GM19193 (cell line): Measurements from ENCODE around the gene FUT7.

Source experiments
- POLR2A ChIP-seq: IDR thresholded peaks from 4 replicates; pipeline ENCODE4 v1.6.1; 2011; ENCODE audit not compliant: insufficient read depth, insufficient read length; ENCODE audit errors: extremely low read depth

The FUT7 gene

GRCh38 chr9:137070201-137070905 lies 38.5 kb upstream of the FUT7 start, which contains the start of gene SAPCD2:
Gene SAPCD2 (minus strand): TSS chr9:137070557. CDS start chr9:137070460, 97 bp downstream.
- peak; percentile 62 for TF ChIP-seq POLR2A

DNA sequence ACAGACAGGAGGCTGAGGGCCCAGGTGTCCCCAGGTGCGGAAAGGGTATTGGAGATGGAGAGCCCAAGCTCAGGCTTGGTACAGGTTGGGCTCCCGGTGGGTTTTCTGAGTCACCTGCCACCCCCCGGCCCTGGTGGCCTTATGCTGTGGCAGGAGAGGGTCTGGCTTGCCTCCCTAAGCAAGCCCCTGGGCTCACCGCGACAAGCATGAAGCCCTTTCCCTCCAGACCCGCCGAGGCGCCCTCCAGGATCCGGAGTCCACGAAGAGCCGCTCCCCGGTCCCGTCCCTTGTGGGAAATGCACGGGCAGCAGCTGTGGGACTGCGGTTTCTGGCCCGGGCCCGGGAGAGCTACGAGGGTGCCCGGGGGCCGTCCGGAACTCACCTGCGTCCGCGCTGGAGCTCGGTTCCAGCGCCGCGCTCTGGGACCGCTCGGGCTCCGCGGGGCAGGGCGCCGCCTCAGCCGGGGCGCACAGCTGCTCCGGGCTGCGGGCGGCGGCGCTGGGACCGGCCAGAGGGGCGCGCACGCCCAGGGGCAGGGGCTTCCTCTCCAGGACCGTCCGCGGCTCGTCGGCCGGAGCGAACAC lies 37.7 kb upstream of the FUT7 start:
- TF ChIP-seq POLR2A: no peak

- TF ChIP-seq POLR2A: no peak
Observed at GRCh38 chr9:137068539-137069507, 36.9 kb upstream of the FUT7 start.

DNA sequence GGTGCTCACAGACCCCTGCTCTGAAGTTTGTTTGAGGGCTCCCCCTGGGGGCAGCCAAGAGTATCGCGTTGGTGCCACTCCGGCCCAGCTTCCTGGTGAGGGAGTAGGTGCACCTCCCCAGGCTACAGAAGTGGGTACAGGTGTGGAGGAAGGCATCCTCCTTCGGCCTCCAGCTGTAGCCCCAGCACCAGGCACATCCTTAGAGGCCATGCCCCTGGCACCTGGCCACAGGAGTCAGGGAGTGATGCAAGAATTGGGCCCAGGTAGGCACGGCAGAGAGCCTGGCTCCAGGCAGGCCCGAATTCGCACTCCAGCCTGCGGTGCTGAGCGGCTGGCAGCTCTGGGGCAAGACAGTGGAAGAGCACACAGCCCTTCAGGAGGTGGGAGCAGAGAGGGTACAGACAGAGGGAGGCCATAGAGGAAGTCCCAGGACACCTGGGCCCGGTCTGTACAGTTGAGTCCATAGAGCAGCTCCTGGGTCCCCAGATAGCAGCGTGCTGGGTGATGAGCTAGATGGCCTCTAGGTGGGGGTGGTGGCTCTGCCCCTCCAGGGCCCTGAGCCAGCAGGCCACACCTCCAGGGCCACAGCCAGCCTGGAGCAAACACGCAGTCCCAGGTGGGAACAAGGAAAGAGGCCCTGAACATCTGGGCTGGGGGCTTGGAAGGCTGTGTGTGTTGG lies 36.1 kb upstream of the FUT7 start:
- no peak for TF ChIP-seq POLR2A

DNA sequence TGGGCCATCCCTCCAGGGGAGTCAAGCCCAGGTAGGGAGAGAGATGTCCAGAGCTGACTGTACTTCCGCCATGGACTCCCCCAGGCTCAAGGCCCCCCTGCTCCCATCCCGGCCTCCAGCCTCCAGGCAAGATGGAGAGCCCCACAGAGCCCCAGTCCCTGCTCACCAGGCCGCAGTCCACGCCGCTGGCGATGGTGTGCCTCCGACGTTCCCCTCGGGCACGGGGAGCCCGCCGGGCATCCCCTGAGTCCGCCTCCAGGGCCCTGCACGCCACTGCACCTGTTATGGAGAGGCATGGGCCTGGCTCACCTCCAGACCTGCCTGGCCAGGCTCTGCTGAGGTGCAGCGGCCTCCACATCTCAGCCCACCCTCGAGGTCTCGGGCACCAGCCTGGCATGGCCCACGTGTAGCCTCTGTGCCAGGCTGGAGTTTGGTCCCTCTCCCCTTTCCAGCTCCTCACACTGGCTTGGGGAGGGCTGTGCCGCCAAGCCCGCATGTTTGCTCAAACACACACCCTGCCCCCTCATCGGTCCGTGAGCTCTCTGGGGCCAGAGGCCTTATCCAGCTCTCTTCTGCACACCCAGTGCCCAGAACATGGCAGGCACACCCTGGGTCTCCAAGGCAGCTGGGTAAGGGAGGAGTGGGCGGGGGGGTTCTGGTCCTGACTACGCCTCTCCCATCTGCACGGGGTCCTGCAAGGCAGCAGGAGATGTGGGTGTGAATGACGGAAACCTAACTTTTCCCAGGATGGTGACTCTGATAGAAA lies 34.4 kb upstream of the FUT7 start:
- TF ChIP-seq POLR2A: no peak

- no peak for TF ChIP-seq POLR2A
Observed at GRCh38 chr9:137065336-137065967, 33.6 kb upstream of the FUT7 start.

DNA sequence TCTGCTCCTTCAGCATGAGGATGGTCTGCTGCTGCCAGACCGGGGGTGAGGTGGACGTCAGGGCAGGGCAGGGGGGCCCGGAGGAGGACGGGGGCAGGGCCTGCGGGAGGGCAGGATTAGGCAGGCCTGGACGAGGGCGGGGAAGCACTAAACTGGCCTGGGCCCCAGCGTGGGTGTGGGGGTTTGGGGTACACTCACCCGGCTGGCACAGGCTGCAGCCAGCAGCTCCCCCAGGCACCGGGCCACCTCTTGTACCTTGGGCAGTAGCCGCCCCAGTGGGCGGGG lies 32.9 kb upstream of the FUT7 start:
- TF ChIP-seq POLR2A: no peak

DNA sequence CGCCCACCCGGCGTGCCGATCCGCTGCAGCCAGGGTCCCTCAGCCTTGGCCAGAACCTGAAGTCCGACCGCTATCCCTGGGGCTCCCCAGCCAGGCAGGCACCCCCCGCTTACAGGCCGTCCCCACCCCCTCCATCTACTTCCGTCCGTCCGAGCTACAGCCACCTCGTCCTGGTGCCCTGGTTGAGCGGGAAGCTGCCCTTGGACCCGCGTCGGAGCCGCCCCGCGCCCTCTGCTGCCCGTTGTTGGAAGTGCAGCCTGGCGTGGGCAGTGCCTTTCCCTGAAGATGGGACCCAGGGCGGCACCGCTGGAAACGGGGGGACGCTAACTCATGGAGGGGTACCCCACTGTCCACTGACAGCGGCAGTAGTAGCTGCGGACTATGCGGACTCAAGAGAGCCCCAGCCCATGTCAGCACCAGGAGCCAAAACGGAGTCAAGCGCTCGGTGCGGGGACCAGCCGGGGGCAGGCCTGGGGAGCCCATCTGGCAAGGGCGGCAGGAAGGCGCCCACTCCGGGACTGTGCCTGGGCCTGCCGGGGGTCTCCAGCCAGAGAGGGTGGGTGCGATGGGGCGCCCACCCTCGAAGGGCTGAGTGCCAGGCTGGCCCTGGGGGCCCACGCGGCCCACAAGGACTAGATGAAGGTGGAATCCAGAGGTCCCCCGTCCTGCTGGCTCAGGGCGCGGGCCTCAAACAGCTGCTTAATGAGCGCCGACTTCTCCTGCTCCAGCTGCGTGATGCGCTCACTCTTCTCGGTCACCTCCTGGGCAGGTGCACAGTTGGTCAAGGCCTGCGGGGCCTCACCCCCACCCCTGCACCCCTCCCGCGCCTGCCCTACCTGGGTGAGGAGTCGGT lies 32.4 kb upstream of the FUT7 start:
- no peak for TF ChIP-seq POLR2A

GRCh38 chr9:137063311-137064026 lies 31.6 kb upstream of the FUT7 start:
- TF ChIP-seq POLR2A: no peak

DNA sequence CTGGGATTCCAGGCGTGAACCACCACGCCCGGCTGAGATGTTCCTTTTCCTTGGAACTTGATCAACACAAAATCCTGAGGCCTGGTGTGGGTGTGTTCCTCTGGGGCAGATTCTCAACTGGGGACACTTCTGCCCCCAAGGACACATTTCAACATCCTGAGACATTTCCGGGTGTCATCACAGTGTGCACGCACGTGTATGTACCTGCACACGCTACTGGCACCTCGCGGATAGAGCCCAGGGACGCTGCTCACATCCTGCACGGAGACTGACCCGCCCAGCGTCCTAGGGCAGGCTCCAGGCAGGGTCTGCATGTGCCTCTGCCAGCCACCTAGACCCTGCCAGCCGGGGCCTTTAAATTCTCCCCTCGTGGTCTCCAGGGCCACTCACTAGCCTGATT lies 30.5 kb upstream of the FUT7 start:
- TF ChIP-seq POLR2A: no peak

DNA sequence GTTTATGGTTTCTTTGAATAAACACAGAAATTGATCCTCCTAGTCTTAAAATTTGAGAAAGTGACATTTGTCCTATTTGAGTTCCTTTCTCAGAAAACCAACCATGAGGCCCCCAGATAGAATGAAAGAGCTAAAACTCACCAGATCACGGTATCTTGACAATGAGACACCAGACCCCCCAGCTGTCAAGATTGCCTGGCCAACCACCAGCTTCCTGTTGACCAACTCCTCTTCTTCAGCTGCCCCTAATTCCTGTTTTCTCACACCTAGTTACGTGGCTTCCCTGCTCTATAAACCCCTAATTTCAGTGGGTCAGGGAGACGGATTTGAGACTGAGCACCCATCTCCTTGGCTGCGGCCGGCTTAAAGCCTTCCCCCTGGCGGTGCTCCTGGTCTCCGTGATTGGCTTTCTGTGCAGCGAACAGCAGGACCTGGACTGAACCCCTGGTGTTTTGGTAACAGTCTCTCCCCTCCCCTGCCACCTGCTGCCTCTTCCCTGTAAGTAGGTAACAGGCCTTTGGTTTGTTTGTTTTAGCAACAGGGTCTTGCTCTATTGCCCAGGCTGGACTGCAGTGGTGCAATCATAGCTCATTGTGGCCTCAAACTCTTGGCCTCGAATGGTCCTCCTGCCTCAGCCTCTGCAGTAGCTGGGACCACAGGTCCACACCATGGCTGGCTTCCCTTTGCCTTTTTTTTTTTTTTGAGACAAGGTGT lies 26.8 kb upstream of the FUT7 start:
- TF ChIP-seq POLR2A: no peak

- no peak for TF ChIP-seq POLR2A
Observed at GRCh38 chr9:137057545-137057944, 25.7 kb upstream of the FUT7 start.
